ENCODE data around the gene XPO4.

The XPO4 gene

DNA sequence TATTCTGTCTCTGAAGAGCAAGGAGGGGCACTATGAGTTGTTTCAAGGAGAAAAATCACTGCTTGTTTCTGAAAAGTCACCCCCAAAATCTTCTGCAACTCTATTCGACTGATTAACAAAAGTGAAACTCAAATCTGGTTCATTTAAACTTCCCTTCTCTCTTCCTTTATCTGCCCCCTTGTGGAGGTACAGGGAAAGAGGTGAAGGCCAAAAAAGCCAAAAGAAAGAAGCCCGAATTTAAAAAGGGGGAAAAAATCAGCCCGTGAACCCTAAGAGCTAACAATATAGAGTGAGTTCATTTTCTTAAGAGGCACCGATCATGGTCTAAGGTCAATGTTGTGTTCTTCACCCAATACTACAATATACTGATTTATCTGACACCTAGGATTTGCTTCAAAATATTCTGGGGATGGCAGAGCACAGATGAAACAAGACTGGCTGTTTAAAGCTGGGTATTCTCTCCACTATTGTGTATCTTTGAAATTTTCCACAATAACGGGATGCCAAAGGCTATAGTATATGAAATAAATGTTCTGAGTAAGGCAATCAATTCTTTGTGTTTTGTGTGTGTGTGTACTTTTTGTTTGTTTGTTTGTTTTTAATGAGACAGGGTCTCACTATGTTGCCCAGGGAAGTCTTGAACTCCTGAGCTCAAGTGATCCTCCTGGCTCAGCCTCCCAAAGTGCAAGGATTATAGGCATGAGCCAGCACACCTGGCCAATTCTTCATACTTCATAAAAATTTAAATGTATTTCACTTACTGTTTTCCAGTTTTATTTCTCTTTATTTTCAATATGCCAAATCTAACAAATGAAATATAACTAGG lies 73.8 kb downstream of the XPO4 start:
- no peak for DNase-seq (ENCODE audit: low read depth)

DNA sequence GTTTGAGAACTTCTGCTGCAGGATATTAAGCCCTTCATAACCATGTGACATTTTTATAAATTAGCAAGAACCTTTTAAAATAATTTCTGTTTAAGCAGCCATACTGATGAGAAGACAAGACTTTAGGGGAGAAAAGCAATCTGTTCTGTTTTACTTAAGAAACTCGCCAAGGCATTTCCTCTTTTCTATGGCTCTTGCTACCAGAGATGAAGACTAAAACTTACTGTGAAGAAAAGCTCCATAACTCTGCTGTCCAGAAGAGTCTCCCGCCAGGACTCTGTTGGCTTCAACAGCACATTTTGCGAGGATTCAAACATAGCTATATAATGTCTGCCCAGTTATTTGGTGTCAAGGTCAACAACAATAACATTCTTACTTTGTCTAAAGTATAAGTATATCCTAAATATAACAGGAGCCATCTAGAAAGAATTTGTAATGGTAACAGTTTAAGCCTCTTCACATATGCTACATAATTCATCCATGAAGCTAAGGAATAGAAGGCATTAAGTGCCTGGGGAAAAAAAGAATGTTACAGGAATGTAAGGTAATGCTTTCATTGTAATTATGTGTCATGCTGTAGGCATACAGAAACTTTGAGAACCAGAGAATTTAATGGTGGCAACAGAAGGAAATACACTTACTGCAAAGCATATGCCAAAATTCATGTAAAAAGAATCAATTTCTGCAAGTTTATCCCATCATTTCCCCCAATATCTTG lies 75.5 kb downstream of the XPO4 start:
- no peak for DNase-seq (ENCODE audit: low read depth)

- no peak for DNase-seq (ENCODE audit: low read depth)
Measured at GRCh38 chr13:20826301-20826700, 76.2 kb downstream of the XPO4 start.

- no peak for DNase-seq (ENCODE audit: low read depth)
Measured at GRCh38 chr13:20825477-20825875, 77.1 kb downstream of the XPO4 start.

- no peak for DNase-seq (ENCODE audit: low read depth)
Measured at GRCh38 chr13:20824762-20825476, 77.6 kb downstream of the XPO4 start.

- no peak for DNase-seq (ENCODE audit: low read depth)
Measured at GRCh38 chr13:20823071-20823470, 79.5 kb downstream of the XPO4 start.

- DNase-seq (ENCODE audit: low read depth): no peak
Measured at GRCh38 chr13:20822406-20822805, 80.1 kb downstream of the XPO4 start.

- no peak for DNase-seq (ENCODE audit: low read depth)
Measured at GRCh38 chr13:20819715-20820114, 82.8 kb downstream of the XPO4 start.

DNA sequence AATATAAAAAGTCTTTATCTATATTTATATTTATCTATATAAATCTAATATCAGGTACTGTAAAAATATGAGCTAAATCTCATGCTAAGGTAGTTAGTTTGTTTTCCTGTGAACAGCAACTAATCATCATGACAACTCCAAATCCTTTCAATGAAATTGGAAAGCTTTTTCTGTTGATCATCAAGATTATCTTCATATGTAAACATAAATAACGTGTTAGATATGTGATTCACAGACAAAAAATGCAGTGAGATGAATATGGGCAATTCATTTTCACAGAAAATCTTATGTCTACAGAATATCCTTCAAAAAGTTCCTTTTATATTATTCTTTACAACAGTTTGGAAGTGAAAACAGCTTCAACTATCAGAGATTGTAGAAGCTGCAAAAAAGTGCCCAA lies 87.1 kb downstream of the XPO4 start:
- no peak for DNase-seq (ENCODE audit: low read depth)

- DNase-seq (ENCODE audit: low read depth): peak; percentile 79
Measured at GRCh38 chr13:20814224-20814910, 88.2 kb downstream of the XPO4 start.

- no peak for DNase-seq (ENCODE audit: low read depth)
Measured at GRCh38 chr13:20812890-20813289, 89.7 kb downstream of the XPO4 start.

- DNase-seq (ENCODE audit: low read depth): no peak
Measured at GRCh38 chr13:20810808-20811207, 91.7 kb downstream of the XPO4 start.

DNA sequence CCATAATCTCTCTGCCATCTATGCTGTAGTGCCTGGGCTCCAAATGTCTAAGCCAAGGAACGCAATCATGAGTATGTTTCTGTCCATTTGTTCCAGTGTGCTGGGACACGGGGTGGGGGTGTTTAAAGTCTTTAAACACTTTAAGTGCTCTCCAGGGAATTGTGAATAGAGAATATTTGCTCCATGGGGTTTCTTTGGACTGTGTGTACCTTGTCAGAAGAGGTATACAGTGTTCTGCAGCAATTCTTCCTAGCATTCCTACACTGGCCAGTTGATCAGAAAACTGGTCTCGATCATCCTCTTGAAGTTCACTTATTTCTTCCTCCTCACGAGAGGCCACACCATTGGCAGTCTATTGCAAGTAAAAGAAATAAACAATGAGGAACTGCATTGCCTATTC lies 93.7 kb downstream of the XPO4 start:
- no peak for DNase-seq (ENCODE audit: low read depth)

DNA sequence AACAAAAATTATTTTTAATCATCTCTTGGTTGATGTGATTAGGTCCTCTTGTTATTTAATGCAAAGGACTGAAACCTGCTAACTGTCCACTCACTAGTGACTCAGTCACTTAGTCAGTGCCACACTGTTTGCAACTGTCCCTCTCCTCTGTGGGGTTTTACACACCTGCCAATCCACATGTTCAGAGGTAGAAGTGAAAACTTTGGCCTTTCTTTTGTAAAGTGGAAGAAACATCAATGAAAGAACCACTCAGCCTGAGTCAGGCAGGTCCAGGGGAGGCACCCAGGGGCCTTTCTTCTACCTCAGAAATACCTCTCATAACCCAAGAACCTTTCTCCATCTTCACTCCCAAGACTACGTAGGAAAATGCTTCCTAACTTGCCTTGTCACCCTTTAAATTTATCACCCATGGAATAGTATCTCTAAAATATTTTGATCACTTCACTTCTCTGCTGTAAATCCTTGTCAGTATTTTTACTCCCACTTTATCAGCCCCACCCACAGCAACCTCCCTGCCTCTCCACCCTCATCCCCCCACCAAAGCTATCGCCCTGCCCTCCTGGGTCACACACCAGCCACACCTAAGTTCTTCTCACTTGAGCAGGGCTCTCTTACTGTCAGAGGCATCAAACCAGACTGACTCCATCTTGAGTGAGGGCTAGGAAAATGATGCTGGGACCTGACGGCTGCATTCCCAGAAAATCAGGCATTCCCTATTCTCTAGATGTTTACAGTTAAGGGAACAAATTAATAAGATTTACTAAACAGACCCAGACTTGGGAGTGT lies 99.2 kb downstream of the XPO4 start:
- no peak for DNase-seq (ENCODE audit: low read depth)

DNA sequence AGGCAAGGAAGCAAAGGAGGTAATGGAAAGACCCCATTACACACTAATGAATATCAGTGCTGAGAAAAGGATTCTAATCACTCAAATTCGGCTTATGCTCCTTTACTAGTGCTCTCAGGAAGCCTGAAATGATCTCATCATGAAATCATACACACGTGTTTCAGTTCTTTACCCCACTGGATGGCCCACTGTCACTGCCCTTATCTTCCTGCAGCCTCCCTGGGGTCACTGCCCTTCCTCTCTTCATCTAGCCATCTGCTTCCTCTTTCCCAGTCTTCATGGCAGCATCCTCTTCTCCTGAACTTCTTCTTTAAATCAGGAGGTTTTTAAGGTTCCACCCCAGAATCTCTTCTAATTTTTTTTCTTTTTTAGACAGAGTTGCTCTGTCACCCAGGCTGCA lies 100.8 kb downstream of the XPO4 start:
- DNase-seq (ENCODE audit: low read depth): no peak

DNA sequence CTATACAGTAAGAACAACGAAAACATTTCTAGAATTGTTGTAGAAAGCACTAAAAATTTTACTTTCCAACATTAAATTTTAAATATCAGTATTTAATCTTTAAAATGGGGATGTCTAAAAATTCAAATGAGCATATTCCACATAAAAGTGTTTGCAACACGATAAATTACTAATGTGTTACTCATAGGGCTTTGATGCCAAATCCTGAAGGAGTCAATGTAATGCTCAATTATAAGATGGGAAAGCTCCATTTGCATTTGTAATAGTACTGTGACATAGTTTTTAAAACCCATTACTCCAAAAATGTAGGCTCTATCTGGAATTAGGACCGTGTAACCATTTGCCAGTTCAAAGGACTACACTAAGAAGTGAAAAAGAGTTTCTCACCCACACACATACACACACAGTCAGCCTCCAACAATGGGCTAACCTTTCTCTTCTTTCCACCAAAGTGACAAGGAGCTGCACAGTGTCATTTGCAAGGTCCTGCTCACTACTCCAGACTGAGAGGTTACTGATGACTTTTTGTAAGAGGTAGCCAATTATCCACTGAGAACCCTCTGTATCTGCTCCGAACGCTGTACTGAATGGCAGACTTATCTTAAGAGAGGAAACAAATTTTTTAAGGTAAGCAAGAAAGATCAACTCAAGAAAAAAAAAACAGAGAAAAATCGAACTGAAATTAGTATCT lies 102.7 kb downstream of the XPO4 start:
- DNase-seq (ENCODE audit: low read depth): no peak

- no peak for DNase-seq (ENCODE audit: low read depth)
Measured at GRCh38 chr13:20798027-20798426, 104.5 kb downstream of the XPO4 start.

DNA sequence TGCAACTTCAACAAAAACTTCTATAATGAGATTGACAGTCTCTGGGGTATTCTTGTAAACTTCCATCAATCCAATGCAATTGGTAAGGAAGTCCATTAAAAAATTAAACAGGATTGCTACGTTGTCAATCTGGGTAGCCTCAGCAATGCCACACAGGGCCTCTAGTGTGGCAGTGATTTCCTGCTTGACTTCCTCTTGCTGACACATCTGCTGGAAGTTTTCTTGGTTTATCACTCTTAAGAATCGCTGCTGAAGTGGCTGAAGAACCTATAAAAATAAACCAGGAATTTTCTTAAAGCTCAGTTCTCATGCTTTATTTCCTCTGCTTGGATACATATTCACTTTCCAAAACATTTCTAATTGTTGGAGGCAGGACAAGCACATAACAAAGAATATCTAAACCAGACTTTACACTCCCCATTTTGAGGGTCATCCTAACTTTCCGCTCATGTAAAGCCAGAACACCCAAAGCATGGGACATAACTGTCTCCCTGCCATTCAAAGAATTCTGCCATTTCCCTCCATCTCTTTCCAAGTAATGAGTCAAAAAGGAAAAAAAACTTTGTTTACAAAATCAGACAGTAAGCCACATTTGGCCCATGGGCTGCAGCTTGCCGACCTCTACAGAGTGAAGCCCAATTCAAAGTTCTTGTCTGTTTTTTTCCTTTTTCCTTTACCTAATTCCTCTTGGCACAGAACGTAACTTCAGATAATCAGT lies 105.6 kb downstream of the XPO4 start:
- DNase-seq (ENCODE audit: low read depth): no peak

GRCh38 chr13:20789665-20790064 lies 112.9 kb downstream of the XPO4 start:
- DNase-seq (ENCODE audit: low read depth): no peak

- DNase-seq (ENCODE audit: low read depth): no peak
Measured at GRCh38 chr13:20788312-20788711, 114.2 kb downstream of the XPO4 start.
